Left ventricle myocardium inferior (tissue), 1 donor: ENCODE results near the gene TMEM40. TPM values are rescaled to one million over a fixed set of nuclear protein-coding genes. Genes with fewer than 3 reads are reported as not detected.
A peak's percentile ranks its signal among the peaks of the same experiment; 100 is the strongest.

Source experiments
- DNase-seq: peaks from one replicate; pipeline ENCODE4 v3.0.0-alpha.2; 2020
- H3K27ac ChIP-seq: fragments of 200-600 bp; replicated peaks from 2 replicates; pipeline ENCODE4 v1.8.0; 2021
- H3K27me3 ChIP-seq: fragments of 200-600 bp; 2 replicates; pipeline ENCODE4 v1.8.0; 2021; ENCODE audit warnings: low read depth
- H3K36me3 ChIP-seq: fragments of 200-600 bp; 2 replicates; pipeline ENCODE4 v1.8.0; 2021
- H3K4me1 ChIP-seq: fragments of 200-600 bp; 2 replicates; pipeline ENCODE4 v1.8.0; 2021
- H3K4me3 ChIP-seq: fragments of 200-600 bp; 2 replicates; pipeline ENCODE4 v1.8.0; 2021; ENCODE audit warnings: mild to moderate bottlenecking, moderate library complexity
- H3K9me3 ChIP-seq: fragments of 200-600 bp; replicated peaks from 2 replicates; pipeline ENCODE4 v1.8.0; 2021
- intact Hi-C: fragments of 100-400 bp; cut with micrococcal nuclease; formaldehyde crosslinking; loops from one replicate; pipeline ENCODE4 v1.11.0; 2022
- total RNA-seq: library from RNA; stranded (reverse); fragmentation: NEBNext Ultra II Directional; extraction: Animal tissue kit (Norgen Biotek cat#: 25700); gene quantifications from one replicate; pipeline ENCODE4 v1.2.1, GENCODE V29; 2021
- TF ChIP-seq, protein P1 (sequence below): fragments of 200-600 bp; IDR thresholded peaks from 2 replicates; pipeline ENCODE4 v1.8.0; 2021; ENCODE audit warnings: antibody characterized with exemption, mild to moderate bottlenecking, borderline replicate concordance
- donor health status: DM: no; HTN: yes; CAD: no; lungs with severe emphysema.

The TMEM40 gene
- total RNA-seq, 1 donor from 2014 or later = 4.5 TPM

DNA sequence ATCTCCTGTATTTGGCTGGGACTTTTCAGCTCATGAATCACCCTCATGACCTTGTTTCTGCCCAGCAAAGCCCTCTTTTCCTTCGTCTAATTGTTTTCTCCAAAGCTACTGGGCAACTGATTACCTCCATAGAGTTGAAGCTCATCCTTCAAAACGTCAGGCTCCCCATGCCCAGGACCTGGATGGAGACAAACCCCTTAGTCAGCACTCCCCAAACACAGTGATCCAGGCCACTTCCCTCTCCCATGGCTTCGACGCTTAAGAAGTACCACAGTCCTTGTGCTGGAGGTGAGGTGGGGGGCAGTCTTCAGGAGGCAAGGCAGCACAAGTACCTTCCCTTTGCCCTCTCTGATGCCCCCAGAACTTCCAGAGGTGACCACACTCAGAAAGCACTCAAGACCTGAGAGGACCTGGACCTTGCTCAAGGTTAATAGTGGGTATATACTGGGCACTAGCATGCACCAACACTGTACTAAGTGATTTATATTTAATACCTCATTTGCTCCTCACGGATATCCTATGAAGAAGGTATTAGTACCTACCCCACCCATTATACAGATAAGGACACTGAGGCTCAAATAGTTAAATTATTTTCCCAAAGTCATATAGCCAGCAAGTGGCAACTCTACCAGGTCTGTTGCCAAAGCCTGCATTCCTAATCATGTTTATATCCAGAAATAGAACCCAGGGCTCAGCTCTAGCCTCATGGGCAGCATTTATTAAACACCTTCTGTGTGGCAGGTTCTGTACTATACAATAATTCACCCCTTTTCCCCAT is 16.5 kb downstream of the TMEM40 start:
- Histone ChIP-seq H3K27ac (no peak overlapping the region), H3K4me1 (peaks cover 26% of the 10 kb centered on the region), H3K36me3 (no peaks in the 10 kb centered on the region), H3K27me3 (no peaks in the 10 kb centered on the region), H3K9me3 (no peaks in the 10 kb centered on the region), H3K4me3 (no peak overlapping the region)
- TF ChIP-seq, protein P1, sequence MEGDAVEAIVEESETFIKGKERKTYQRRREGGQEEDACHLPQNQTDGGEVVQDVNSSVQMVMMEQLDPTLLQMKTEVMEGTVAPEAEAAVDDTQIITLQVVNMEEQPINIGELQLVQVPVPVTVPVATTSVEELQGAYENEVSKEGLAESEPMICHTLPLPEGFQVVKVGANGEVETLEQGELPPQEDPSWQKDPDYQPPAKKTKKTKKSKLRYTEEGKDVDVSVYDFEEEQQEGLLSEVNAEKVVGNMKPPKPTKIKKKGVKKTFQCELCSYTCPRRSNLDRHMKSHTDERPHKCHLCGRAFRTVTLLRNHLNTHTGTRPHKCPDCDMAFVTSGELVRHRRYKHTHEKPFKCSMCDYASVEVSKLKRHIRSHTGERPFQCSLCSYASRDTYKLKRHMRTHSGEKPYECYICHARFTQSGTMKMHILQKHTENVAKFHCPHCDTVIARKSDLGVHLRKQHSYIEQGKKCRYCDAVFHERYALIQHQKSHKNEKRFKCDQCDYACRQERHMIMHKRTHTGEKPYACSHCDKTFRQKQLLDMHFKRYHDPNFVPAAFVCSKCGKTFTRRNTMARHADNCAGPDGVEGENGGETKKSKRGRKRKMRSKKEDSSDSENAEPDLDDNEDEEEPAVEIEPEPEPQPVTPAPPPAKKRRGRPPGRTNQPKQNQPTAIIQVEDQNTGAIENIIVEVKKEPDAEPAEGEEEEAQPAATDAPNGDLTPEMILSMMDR = no peak
- DNase-seq = no peak
- intact Hi-C loops = no loop called here

DNA sequence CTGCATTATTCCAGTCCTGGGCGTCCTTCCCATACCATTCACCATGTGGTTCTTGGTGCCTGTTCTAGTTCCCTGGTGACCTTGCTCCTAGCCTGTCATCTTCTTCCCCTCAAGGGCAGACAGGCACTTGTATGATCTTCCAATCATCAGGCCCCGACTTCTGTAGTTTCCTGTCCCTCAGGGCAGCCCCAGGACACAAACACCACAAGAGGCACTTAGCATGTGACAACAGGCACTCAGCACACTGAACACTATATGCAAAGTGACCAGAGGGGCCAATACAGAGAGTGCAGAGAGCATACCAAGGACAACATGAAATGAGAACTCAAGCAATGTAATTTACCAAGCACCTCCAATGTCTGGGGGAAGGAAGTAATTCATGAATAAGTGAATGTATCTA is 17.9 kb downstream of the TMEM40 start:
- Histone ChIP-seq H3K27me3 (no peaks in the 10 kb centered on the region), H3K9me3 (no peaks in the 10 kb centered on the region), H3K27ac (peak overlapping the region; percentile 83), H3K4me1 (peaks cover 24% of the 10 kb centered on the region), H3K4me3 (no peak overlapping the region), H3K36me3 (no peaks in the 10 kb centered on the region)
- TF ChIP-seq, protein P1 = no peak
- DNase-seq = peak; percentile 23
- intact Hi-C loops = no loop called here

DNA sequence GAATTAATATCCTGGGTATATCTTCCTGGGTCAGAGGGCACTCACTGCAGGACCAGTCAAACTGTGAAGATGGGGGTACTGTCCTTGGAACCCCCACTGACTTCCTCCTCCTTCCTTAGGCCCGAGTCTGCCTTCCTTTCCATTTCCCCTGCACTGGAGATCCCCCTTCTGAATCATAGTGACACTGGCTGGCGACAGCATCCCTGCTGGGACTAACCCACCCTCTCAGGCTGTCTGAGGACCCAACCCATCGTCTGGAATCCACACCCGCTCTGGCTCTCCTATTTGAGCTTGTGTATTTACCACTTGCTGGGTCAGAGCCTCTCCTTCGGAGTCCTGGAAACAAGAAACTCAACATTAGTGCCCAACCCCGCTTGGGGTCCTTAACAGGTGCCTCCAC is 21.2 kb downstream of the TMEM40 start:
- Histone ChIP-seq H3K27ac (no peak overlapping the region), H3K4me1 (peaks cover 8% of the 10 kb centered on the region), H3K27me3 (no peaks in the 10 kb centered on the region), H3K9me3 (no peaks in the 10 kb centered on the region), H3K36me3 (no peaks in the 10 kb centered on the region), H3K4me3 (no peak overlapping the region)
- no peak for DNase-seq
- TF ChIP-seq, protein P1 = no peak
- intact Hi-C loops = no loop called here

DNA sequence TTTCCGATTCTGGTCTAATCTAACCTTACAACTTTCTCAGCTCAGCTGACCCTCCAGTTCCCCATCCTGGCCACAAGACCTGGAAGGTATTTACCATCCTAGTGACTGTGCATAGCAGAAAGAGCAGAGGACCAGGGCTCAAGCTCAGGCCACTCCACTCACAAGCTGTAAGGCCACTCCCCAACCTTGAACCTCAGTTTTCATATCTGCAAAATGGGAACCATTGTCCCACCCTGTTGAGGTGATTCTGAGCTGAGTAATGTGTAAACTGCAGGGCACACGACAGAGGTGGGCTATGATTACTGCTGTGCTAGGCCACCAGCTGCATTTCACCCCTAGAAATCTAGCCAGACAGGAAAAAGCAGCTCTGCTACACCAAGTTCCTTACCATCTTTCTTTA is 21.7 kb downstream of the TMEM40 start:
- Histone ChIP-seq H3K27ac (no peak overlapping the region), H3K27me3 (no peaks in the 10 kb centered on the region), H3K36me3 (no peaks in the 10 kb centered on the region), H3K9me3 (no peaks in the 10 kb centered on the region), H3K4me1 (peaks cover 7% of the 10 kb centered on the region), H3K4me3 (no peak overlapping the region)
- TF ChIP-seq, protein P1 = no peak
- intact Hi-C loops = no loop called here
- DNase-seq = no peak

DNA sequence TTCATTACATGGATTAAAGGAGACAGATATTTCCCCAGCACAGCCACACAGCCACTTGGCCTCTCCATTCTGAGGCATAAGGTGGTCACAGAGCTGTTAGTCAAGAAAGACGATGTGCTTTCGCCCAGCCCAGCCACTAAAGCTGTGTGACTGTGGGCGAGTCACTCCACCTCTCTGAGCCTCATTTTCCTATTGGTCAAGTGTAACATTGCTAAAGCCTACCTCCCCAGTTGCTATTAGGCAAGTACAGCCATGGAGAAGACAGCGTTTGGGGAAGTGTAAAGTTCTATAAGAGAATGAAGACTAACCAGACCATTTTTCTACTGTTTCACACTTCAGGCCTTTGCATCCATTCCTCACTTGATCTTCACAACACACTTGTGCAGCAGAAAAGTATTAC is 24.1 kb downstream of the TMEM40 start:
- H3K4me3 ChIP-seq = no peak overlapping the region
- intact Hi-C loops = no loop called here
- peaks cover 11% of the 10 kb centered on the region for H3K4me1 ChIP-seq
- H3K9me3 ChIP-seq = no peaks in the 10 kb centered on the region
- H3K27me3 ChIP-seq = no peaks in the 10 kb centered on the region
- TF ChIP-seq, protein P1 = no peak
- no peaks in the 10 kb centered on the region for H3K36me3 ChIP-seq
- no peak for DNase-seq
- no peak overlapping the region for H3K27ac ChIP-seq
